NB4 (cell line): ENCODE results near the gene MPRIP.
"Not testable (repeated sequence)": the region's sequence is repeated elsewhere in the genome, so short reads cannot be mapped to it uniquely, and the experiment has no call there.

ENCODE experiments used
- CTCF ChIP-seq: IDR thresholded peaks from one replicate; pipeline ENCODE4 v1.5.1; 2012; ENCODE audit warnings: low read depth, low read length
- POLR2A ChIP-seq: IDR thresholded peaks from 2 replicates; pipeline ENCODE4 v1.6.1; 2011; ENCODE audit warnings: mild to moderate bottlenecking; ENCODE audit not compliant: insufficient read length; ENCODE audit errors: extremely low read depth

GRCh38 chr17:16996726-16997125, 45.5 kb upstream of the MPRIP start:
- TF ChIP-seq CTCF, POLR2A: not testable (repeated sequence)
